ENCODE data around the gene SLC9A9.

- TF ChIP-seq, protein P1, sequence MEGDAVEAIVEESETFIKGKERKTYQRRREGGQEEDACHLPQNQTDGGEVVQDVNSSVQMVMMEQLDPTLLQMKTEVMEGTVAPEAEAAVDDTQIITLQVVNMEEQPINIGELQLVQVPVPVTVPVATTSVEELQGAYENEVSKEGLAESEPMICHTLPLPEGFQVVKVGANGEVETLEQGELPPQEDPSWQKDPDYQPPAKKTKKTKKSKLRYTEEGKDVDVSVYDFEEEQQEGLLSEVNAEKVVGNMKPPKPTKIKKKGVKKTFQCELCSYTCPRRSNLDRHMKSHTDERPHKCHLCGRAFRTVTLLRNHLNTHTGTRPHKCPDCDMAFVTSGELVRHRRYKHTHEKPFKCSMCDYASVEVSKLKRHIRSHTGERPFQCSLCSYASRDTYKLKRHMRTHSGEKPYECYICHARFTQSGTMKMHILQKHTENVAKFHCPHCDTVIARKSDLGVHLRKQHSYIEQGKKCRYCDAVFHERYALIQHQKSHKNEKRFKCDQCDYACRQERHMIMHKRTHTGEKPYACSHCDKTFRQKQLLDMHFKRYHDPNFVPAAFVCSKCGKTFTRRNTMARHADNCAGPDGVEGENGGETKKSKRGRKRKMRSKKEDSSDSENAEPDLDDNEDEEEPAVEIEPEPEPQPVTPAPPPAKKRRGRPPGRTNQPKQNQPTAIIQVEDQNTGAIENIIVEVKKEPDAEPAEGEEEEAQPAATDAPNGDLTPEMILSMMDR (IDR thresholded peaks at IDR 0.05) = no peak
- no peak for TF ChIP-seq POLR2A (IDR thresholded peaks at IDR 0.05)
These were observed 619.9 kb downstream of the SLC9A9 start for GRCh38 chr3:143228405-143228804.

All from right lobe of liver (tissue), 4 donors.